ENCODE measurements around the gene USB1.

The USB1 gene

DNA sequence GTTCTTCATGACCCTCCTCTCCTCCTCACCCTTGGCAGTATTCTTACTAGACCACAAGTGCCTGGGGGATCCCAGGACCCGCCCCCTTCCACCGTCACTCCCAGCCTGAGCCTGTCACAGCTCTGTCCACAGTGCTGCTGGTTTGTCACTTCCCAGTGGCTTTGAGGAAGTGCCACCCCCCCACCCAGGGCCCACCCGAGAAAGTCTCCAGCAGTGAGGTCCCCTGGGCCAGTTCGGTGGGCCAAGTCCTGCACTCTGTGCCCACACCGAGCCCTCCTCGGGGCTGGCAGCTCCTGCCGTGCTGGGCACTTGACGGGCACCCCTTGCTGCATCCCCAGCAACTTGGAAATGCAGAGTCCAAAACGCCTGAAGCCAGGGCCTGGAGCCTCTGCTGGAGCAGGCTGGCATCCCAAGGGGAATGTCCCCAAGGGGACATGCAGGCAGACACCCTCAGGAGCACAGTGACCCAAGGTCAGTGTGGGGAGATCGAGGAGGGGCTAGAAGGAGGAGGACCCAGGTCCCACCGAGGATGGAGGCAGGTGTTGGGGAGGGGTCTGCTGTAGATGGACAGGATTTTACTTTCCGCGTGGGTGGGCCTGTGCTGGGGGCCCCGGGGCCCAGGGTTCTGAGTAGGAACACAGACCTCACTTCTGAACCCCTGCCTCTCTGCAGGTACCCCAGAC is 39.9 kb downstream of the USB1 start:
- no peaks in the 10 kb centered on the region for H3K27me3 ChIP-seq (ENCODE audit: insufficient read depth, low read length)
- no peaks in the 10 kb centered on the region for H3K9me3 ChIP-seq (ENCODE audit: insufficient read depth, low read depth, low read length)
- H3K36me3 ChIP-seq (ENCODE audit: insufficient read depth, low read depth, low read length), result peaks cover 60% of the 10 kb centered on the region
- H3K4me1 ChIP-seq (ENCODE audit: insufficient read depth, low read length), result no peaks in the 10 kb centered on the region
- no peak overlapping the region for H3K27ac ChIP-seq (ENCODE audit: low read length)
- no peak overlapping the region for H3K9ac ChIP-seq (ENCODE audit: low read depth, low read length)
- no peak overlapping the region for H3K4me3 ChIP-seq (ENCODE audit: low read length)

DNA sequence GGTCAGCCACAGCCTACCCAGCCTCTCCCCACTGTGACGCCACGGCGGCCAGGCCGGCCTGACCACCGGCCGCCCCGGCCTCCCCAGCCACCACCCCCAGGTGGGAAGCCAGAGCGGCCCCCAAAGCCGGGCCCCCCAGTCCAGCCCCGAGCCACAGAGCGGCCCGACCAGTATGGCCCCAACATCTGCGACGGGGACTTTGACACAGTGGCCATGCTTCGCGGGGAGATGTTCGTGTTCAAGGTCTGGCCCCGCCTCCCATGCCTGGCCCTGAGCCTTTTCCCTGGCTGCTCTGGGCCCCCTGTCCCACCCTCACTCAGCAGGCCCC is 40.4 kb downstream of the USB1 start:
- H3K4me1 ChIP-seq (ENCODE audit: insufficient read depth, low read length), result no peaks in the 10 kb centered on the region
- no peak overlapping the region for H3K9ac ChIP-seq (ENCODE audit: low read depth, low read length)
- H3K36me3 ChIP-seq (ENCODE audit: insufficient read depth, low read depth, low read length), result peaks cover 60% of the 10 kb centered on the region
- no peaks in the 10 kb centered on the region for H3K9me3 ChIP-seq (ENCODE audit: insufficient read depth, low read depth, low read length)
- H3K27me3 ChIP-seq (ENCODE audit: insufficient read depth, low read length), result no peaks in the 10 kb centered on the region
- H3K4me3 ChIP-seq (ENCODE audit: low read length), result no peak overlapping the region
- no peak overlapping the region for H3K27ac ChIP-seq (ENCODE audit: low read length)

DNA sequence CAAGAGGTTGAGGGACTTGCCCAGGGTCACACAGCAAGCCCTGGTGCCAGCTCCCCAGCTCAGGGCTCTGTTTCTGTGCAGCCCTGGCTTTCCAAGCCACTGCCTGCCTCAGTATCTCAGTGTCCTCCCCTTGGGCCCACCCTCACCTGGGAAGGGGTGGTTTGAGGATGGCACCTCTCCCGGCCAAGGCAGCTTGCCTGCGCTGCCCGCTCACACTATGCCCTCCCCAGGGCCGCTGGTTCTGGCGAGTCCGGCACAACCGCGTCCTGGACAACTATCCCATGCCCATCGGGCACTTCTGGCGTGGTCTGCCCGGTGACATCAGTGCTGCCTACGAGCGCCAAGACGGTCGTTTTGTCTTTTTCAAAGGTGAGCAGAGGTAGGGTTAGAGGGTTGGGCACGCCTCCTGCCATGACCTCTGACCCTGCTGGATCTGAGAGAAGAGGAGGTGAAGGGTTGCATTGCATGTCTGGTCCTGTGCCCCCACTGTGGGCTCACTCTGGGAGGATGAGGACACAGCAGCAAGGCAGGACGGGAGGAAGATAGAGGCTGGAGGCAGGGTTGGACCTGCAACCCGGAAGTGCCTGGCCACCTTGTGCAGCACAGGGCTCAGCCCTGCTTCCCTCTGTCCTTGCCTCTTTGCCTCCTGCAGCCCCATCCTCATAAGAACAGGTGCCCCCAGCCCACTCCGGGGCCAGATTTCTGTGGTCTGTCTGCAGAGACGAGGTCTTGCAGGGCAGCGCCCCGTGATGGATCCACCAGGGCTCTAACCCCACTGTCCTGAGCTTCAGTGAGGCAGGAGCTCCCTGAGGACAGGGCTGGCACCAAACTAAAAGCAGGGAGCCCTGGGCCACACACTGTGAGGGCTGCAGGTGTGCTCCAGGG is 41.0 kb downstream of the USB1 start:
- Histone ChIP-seq H3K9ac (ENCODE audit: low read depth, low read length) (no peak overlapping the region), H3K9me3 (ENCODE audit: insufficient read depth, low read depth, low read length) (no peaks in the 10 kb centered on the region), H3K27ac (ENCODE audit: low read length) (no peak overlapping the region), H3K27me3 (ENCODE audit: insufficient read depth, low read length) (no peaks in the 10 kb centered on the region), H3K4me3 (ENCODE audit: low read length) (no peak overlapping the region), H3K4me1 (ENCODE audit: insufficient read depth, low read length) (no peaks in the 10 kb centered on the region), H3K36me3 (ENCODE audit: insufficient read depth, low read depth, low read length) (peaks cover 60% of the 10 kb centered on the region)

DNA sequence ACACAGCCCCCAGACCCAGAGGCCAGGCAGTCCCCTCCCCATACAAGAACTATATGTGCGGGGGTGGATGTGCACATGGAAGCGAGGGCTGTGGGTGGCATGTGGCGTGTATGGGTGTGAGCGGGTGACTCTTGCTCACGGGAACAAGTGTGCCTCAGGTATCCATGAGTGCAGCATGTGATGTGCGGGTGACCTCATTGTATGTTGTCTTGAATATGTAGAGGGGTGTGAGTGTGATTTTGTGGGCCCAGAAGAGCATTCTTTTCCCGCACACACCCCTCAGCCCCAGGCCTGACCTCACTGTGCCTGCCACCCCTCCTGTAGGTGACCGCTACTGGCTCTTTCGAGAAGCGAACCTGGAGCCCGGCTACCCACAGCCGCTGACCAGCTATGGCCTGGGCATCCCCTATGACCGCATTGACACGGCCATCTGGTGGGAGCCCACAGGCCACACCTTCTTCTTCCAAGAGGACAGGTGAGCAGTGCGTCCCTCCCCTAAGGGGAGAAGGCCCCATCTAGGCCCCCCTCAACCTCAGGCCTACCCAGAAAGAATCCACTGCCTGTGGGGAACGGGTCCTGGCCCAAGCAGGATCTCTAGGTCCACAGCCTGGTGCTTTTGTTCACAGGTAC is 41.8 kb downstream of the USB1 start:
- no peak overlapping the region for H3K27ac ChIP-seq (ENCODE audit: low read length)
- H3K36me3 ChIP-seq (ENCODE audit: insufficient read depth, low read depth, low read length), result peaks cover 55% of the 10 kb centered on the region
- no peaks in the 10 kb centered on the region for H3K4me1 ChIP-seq (ENCODE audit: insufficient read depth, low read length)
- no peak overlapping the region for H3K9ac ChIP-seq (ENCODE audit: low read depth, low read length)
- H3K27me3 ChIP-seq (ENCODE audit: insufficient read depth, low read length), result no peaks in the 10 kb centered on the region
- H3K4me3 ChIP-seq (ENCODE audit: low read length), result no peak overlapping the region
- H3K9me3 ChIP-seq (ENCODE audit: insufficient read depth, low read depth, low read length), result no peaks in the 10 kb centered on the region

DNA sequence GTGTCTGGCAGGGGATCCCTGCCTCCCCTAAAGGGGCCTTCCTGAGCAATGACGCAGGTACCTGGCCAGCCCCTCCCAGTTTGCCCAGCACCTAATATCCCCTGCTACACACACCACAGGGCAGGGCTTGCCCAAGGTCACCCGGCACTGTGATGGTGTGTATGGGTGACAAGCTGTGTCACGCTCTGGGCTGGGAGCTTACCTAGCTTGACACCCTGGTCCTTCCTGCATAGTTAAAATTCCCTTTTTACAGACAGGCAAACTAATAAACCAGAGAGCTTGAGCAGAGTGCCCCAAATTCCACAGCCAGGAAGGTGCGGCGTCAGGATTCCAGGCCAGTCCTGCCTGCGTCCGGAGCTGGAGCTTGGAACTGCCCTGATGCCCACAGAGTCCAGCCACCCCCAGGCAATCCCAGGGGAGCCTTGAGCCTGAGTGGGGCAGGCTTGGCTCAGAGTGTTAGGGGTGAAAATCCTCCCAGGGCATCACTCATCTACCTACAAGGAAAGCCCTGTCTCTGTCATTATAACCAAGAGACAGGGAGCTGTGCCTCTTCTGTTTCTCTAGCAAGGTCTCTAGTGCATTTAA is 42.5 kb downstream of the USB1 start:
- Histone ChIP-seq H3K27ac (ENCODE audit: low read length) (no peak overlapping the region), H3K9me3 (ENCODE audit: insufficient read depth, low read depth, low read length) (no peaks in the 10 kb centered on the region), H3K9ac (ENCODE audit: low read depth, low read length) (no peak overlapping the region), H3K4me1 (ENCODE audit: insufficient read depth, low read length) (no peaks in the 10 kb centered on the region), H3K36me3 (ENCODE audit: insufficient read depth, low read depth, low read length) (peaks cover 51% of the 10 kb centered on the region), H3K27me3 (ENCODE audit: insufficient read depth, low read length) (no peaks in the 10 kb centered on the region), H3K4me3 (ENCODE audit: low read length) (no peak overlapping the region)

- Histone ChIP-seq H3K9ac (ENCODE audit: low read depth, low read length) (no peak overlapping the region), H3K4me3 (ENCODE audit: low read length) (no peak overlapping the region), H3K27ac (ENCODE audit: low read length) (no peak overlapping the region), H3K9me3 (ENCODE audit: insufficient read depth, low read depth, low read length) (no peaks in the 10 kb centered on the region), H3K36me3 (ENCODE audit: insufficient read depth, low read depth, low read length) (peaks cover 43% of the 10 kb centered on the region), H3K27me3 (ENCODE audit: insufficient read depth, low read length) (no peaks in the 10 kb centered on the region), H3K4me1 (ENCODE audit: insufficient read depth, low read length) (no peaks in the 10 kb centered on the region)
Observed at GRCh38 chr16:58044266-58045019, 43.2 kb downstream of the USB1 start.

- H3K27me3 ChIP-seq (ENCODE audit: insufficient read depth, low read length), result no peaks in the 10 kb centered on the region
- no peaks in the 10 kb centered on the region for H3K9me3 ChIP-seq (ENCODE audit: insufficient read depth, low read depth, low read length)
- no peak overlapping the region for H3K4me3 ChIP-seq (ENCODE audit: low read length)
- H3K4me1 ChIP-seq (ENCODE audit: insufficient read depth, low read length), result no peaks in the 10 kb centered on the region
- peaks cover 37% of the 10 kb centered on the region for H3K36me3 ChIP-seq (ENCODE audit: insufficient read depth, low read depth, low read length)
- H3K27ac ChIP-seq (ENCODE audit: low read length), result no peak overlapping the region
- H3K9ac ChIP-seq (ENCODE audit: low read depth, low read length), result no peak overlapping the region
Observed at GRCh38 chr16:58045096-58045495, 43.9 kb downstream of the USB1 start.

DNA sequence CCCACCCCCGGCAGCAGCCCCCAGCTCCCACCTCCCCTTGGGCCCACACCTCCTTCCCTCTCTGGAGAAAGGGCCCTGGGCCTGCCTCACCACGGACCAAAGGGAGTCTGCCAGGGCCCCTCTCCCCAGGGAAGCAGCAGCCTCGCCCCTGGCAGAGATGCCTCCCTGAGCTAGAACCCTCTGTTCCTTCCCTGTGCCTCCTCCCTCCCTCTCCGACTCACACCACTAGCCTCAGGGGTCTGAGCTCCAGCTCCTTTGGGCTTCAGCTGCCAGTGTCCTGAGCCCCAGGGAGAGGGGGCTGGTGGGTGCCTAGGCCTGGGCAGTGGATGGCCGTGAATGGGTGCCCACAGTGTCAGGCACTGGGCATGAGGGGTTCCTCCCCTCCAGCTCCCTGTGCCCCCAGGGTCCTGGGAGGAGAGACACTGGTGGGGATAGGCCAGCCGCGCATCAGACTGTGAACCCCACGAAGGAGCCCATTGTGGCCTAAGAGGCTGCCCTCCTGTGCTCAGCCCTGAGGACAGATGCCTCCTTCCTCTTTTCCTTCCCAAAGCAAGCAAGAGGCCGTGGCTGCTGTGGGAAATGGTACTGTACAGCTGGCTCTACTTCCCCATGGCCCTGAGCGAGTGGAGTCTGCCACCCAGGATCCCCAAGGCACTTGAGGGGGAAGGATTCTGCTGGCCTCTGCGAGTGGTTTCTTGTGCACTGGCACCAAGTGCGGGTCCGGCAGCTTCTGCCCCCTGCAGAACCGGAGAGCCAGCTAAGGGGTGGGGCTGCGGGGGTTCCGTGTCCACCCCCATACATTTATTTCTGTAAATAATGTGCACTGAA is 45.1 kb downstream of the USB1 start:
- Histone ChIP-seq H3K9me3 (ENCODE audit: insufficient read depth, low read depth, low read length) (no peaks in the 10 kb centered on the region), H3K27ac (ENCODE audit: low read length) (no peak overlapping the region), H3K27me3 (ENCODE audit: insufficient read depth, low read length) (no peaks in the 10 kb centered on the region)

GRCh38 chr16:58046936-58047335 is 45.7 kb downstream of the USB1 start:
- no peak overlapping the region for H3K9ac ChIP-seq (ENCODE audit: low read depth, low read length)
- H3K27ac ChIP-seq (ENCODE audit: low read length), result no peak overlapping the region
- no peak overlapping the region for H3K4me3 ChIP-seq (ENCODE audit: low read length)
- H3K27me3 ChIP-seq (ENCODE audit: insufficient read depth, low read length), result no peaks in the 10 kb centered on the region
- H3K9me3 ChIP-seq (ENCODE audit: insufficient read depth, low read depth, low read length), result no peaks in the 10 kb centered on the region
- H3K4me1 ChIP-seq (ENCODE audit: insufficient read depth, low read length), result no peaks in the 10 kb centered on the region
- peaks cover 27% of the 10 kb centered on the region for H3K36me3 ChIP-seq (ENCODE audit: insufficient read depth, low read depth, low read length)

More for the DNA sequence above, 45.1 kb downstream of the USB1 start:
- Histone ChIP-seq H3K36me3 (ENCODE audit: insufficient read depth, low read depth, low read length) (peaks cover 30% of the 10 kb centered on the region), H3K4me3 (ENCODE audit: low read length) (no peak overlapping the region), H3K9ac (ENCODE audit: low read depth, low read length) (no peak overlapping the region), H3K4me1 (ENCODE audit: insufficient read depth, low read length) (no peaks in the 10 kb centered on the region)

DNA sequence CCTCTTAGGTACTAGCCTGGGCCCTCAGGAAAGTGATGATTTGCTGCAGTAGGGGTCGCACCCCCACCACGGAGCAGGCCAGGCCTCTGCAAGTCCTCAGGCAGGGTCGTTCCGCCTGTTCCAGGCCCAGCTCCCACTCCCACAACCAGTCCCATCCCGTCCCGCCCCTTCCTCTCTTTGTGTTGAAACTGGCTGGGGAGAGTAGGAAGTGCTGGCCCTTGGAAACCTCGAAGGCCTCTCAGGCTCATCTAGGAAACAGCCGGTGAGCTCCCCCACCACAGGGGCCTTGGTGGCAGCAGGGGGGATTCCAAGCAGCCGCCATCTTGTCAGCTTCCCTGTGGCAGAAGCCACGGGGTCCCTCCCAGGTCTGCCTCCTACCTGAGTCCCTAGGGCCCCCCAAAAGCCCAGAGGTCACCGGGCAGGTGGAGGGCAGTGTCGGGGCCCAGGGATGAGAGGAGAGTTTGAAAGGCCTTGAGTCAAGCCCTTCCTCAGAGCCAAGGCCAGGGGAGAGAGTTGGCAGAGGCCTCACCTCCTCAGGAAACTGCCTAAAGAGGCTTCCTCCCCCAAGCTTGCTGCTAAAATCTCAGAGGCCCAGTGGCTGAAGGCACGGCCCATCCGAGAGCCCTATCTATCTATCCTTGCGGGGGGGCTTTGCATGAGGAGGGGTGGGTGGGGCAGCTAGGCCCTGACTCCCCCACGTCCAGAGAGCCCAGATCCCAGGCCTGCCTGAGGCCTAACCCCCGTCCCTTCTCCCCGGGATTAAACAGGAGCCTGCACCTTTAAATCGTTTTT is 46.5 kb downstream of the USB1 start:
- Histone ChIP-seq H3K36me3 (ENCODE audit: insufficient read depth, low read depth, low read length) (peaks cover 19% of the 10 kb centered on the region), H3K27ac (ENCODE audit: low read length) (no peak overlapping the region), H3K9ac (ENCODE audit: low read depth, low read length) (peak overlapping the region; percentile 21; the same call in 1 of the 2 replicates), H3K9me3 (ENCODE audit: insufficient read depth, low read depth, low read length) (no peaks in the 10 kb centered on the region), H3K27me3 (ENCODE audit: insufficient read depth, low read length) (no peaks in the 10 kb centered on the region), H3K4me3 (ENCODE audit: low read length) (no peak overlapping the region), H3K4me1 (ENCODE audit: insufficient read depth, low read length) (no peaks in the 10 kb centered on the region)
